BJ (cell line): Measurements from ENCODE around the gene ZDHHC14. TPM values are rescaled to one million over a fixed set of nuclear protein-coding genes. Genes with fewer than 3 reads are reported as not detected.

Experiments used
- CTCF ChIA-PET: fragments of 350-600 bp; formaldehyde crosslinking; extraction: SDS; loops from one replicate; lab custom pipeline; 2021; ENCODE audit warnings: antibody characterized with exemption, inconsistent platforms; lab: Yijun Ruan, JAX
- POLR2A ChIA-PET: fragments of 300-600 bp; sonication (Branson Sonifier 250); formaldehyde crosslinking; extraction: SDS; loops from one replicate; lab custom pipeline; 2021; ENCODE audit warnings: antibody characterized with exemption; lab: Charles Lee
- DNase-seq: peaks from one replicate; pipeline ENCODE4 v3.0.0-alpha.2; 2011; ENCODE audit warnings: low read depth
- H3K27me3 ChIP-seq: 2 replicates; pipeline ENCODE4 v1.6.0; 2011; ENCODE audit warnings: low read length; ENCODE audit not compliant: control insufficient read depth, insufficient read depth
- H3K36me3 ChIP-seq: 2 replicates; pipeline ENCODE4 v1.5.1; 2011; ENCODE audit warnings: low read length; ENCODE audit not compliant: control insufficient read depth, insufficient read depth
- H3K4me3 ChIP-seq: 2 replicates; pipeline ENCODE4 v1.5.1; 2011; ENCODE audit warnings: low read depth, mild to moderate bottlenecking, control low read depth, low read length
- CTCF ChIP-seq: IDR thresholded peaks from 2 replicates; pipeline ENCODE4 v1.5.1; 2011; ENCODE audit warnings: low read depth, mild to moderate bottlenecking, control low read depth, inconsistent platforms, low read length, moderate library complexity; ENCODE audit not compliant: insufficient read depth
- polyA plus RNA-seq: library from polyadenylated mRNA; depleted of rRNA; stranded (reverse); fragments of >200 nt; gene quantifications from 2 replicates; pipeline ENCODE4 v1.2.3, GENCODE V29; 2011

The ZDHHC14 gene
- polyA plus RNA-seq, 1 experiment = 3.6 TPM

- CTCF ChIA-PET = interaction anchor here (1.1 kb wide), 1 partner anchor 8 kb away, joined by 3 read pairs; no protein-coding TSS in a partner anchor
- no peaks in the 10 kb centered on the region for H3K36me3 ChIP-seq
- TF ChIP-seq CTCF = no peak
- DNase-seq = no peak
- POLR2A ChIA-PET = no interaction called here
- H3K27me3 ChIP-seq = no peaks in the 10 kb centered on the region
- no peak overlapping the region for H3K4me3 ChIP-seq
These were observed 271.8 kb downstream of the ZDHHC14 start for GRCh38 chr6:157652601-157653363.

- no peaks in the 10 kb centered on the region for H3K27me3 ChIP-seq
- TF ChIP-seq CTCF = no peak
- no peak overlapping the region for H3K4me3 ChIP-seq
- CTCF ChIA-PET = no interaction called here
- no peak for DNase-seq
- no peaks in the 10 kb centered on the region for H3K36me3 ChIP-seq
- POLR2A ChIA-PET = no interaction called here
These were observed 272.5 kb downstream of the ZDHHC14 start for GRCh38 chr6:157653521-157653920.

- ChIA-PET POLR2A (no interaction called here), CTCF (interaction anchor here (6.8 kb wide), 1 partner anchor 13 kb away, joined by 50 read pairs; no protein-coding TSS in a partner anchor)
These were observed 274.1 kb downstream of the ZDHHC14 start for GRCh38 chr6:157655139-157655538.

GRCh38 chr6:157656437-157656997, 275.5 kb downstream of the ZDHHC14 start:
- no peak for TF ChIP-seq CTCF
- POLR2A ChIA-PET = interaction anchor here (0.6 kb wide), 2 partner anchors 108 to 333 kb away, joined by 16 to 17 read pairs; partner anchors contain the start of gene TMEM242
- Histone ChIP-seq H3K27me3 (no peaks in the 10 kb centered on the region), H3K36me3 (no peaks in the 10 kb centered on the region), H3K4me3 (no peak overlapping the region)
- no peak for DNase-seq
- CTCF ChIA-PET = interaction anchor here (1.3 to 6.8 kb wide), 3 partner anchors 8 to 12 kb away, joined by 3 to 50 read pairs (median 7); no protein-coding TSS in a partner anchor

More at GRCh38 chr6:157655139-157655538, 274.1 kb downstream of the ZDHHC14 start:
- TF ChIP-seq CTCF = no peak
- Histone ChIP-seq H3K4me3 (no peak overlapping the region), H3K36me3 (no peaks in the 10 kb centered on the region), H3K27me3 (no peaks in the 10 kb centered on the region)
- DNase-seq = no peak

GRCh38 chr6:157657754-157658153, 276.8 kb downstream of the ZDHHC14 start:
- no peaks in the 10 kb centered on the region for H3K27me3 ChIP-seq
- H3K36me3 ChIP-seq = no peaks in the 10 kb centered on the region
- TF ChIP-seq CTCF = no peak
- CTCF ChIA-PET = interaction anchor here (1.7 to 6.8 kb wide), 2 partner anchors 9 to 11 kb away, joined by 7 to 50 read pairs; no protein-coding TSS in a partner anchor
- POLR2A ChIA-PET = no interaction called here
- DNase-seq = no peak
- H3K4me3 ChIP-seq = no peak overlapping the region
